Measurements from ENCODE around the gene SHMT1.
"Not testable (repeated sequence)": the region's sequence is repeated elsewhere in the genome, so short reads cannot be mapped to it uniquely, and the experiment has no call there.

The SHMT1 gene

DNA sequence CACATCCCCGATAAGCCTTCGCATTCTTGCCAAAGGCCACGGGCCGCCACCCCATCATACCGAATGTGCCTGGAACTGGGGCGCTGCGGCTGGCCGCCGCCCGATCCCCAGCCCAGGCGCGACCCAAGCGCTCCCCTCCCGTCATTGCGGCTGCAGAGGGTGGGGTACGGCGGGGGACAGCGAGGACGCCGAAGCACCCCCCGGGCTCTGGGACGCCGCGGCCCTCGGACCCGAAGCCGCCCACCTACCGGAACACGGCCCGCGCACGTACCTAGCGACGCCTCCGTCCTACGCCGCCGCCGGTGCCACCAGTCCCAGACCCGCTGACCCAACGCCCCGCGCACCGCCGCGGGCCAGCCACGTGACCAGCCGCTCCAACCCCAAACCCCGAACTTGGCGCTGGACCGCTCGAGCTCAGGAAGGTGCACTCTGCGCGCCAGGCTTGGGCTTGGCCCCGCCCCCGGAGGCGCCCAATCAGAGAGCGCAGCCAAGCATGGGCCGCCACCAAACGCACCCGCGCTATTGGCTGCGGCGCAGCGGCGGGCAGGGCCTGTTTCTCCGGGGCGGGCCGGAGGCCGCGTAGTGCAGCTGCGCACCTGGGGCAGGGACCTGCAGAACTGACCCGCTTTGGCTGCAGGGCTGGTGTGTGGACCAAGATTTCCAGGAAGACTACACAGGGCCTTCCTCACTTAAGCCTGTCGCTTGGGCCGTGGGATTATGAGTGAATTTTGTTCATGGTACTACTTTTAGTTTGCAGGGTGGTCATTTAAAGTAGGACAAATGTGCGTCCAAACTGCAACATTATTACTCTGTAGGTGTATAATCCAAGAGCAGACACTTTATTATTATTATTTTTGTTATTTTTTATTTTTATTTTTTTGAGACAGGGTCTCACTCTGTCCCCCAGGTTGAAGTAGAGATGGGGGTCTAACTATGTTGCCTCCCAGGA is at the start of gene SHMT1:
SHMT1 (minus strand) TSS at position 450 of the 949 bp plus-strand sequence. CDS start 7,569 bp downstream, outside the sequence.
- in situ Hi-C loops (cut with MboI; ENCODE audit: low sequenced_read_pairs): no loop called here

DNA sequence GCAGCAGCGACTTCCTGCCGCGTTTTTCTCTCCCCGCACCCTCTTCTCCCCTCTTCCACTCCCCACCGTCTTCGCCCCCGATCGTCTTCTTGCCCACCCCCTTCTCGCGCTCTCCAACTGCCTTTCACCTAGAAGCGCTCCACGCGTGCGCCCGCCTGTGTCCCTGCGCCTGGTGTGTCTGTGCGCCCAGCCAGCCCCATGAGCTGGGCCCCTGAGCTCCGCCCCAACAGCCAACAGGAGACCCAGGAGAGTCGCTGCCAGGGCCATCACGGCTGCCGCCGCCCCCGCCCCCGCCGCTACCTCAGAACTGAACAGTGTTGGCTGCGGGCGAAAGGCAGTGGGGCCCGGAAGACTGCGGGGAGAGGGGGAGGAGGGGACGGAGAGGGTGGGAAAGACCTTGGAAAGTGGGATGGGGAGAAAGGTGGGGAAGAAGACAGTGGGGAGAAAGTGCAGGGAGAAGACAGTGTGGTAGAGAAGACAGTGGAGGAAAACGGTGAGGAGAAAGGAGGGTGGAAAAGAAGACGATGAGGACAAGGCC is 48.7 kb upstream of the SHMT1 start:
- in situ Hi-C loops (cut with MboI; ENCODE audit: low sequenced_read_pairs): not testable (repeated sequence)

DNA sequence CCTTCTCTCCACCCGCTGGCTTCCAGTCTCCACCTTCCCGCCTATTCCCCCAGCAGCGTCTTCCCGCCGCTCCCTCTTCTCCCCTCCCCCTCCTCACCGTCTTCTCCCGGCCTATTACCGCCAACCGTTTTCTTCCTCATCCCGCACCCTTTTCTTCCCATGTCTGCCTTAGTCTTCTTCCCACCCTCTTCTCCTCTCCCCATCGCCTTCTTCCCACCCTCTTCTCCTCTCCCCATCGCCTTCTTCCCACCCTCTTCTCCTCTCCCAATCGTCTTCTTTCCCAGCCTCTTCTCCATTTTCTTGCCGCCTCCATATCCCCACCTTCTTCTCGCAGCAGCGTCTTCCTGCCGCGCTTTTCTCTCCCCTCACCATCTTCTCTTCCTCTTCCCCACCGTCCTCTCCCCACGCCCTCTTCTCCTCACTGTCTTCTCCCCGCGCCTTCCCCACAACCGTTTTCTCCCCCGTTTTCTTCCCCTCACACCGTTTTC is 48.1 kb upstream of the SHMT1 start:
- in situ Hi-C loops (cut with MboI; ENCODE audit: low sequenced_read_pairs): not testable (repeated sequence)

DNA sequence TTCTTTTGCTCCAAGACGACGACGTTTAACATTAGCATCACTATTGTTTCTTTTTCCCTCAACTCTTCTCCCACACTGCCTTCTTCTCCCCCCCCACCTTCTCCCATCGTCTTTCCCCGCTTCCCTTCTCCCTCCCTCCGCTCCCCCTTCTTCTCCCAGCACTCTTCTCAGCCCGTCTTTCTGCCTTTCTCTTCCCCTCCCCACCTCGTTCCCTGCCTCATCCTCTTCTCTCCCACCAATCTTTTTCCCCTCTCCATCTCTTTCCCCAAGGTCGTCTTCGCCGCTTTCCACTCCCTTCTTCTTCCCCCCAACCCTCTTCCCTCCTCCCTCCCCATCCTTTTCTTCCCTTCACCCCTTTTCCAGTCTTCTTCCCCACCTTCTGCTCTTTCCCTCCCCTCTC is 47.4 kb upstream of the SHMT1 start:
- in situ Hi-C loops (cut with MboI; ENCODE audit: low sequenced_read_pairs): not testable (repeated sequence)

DNA sequence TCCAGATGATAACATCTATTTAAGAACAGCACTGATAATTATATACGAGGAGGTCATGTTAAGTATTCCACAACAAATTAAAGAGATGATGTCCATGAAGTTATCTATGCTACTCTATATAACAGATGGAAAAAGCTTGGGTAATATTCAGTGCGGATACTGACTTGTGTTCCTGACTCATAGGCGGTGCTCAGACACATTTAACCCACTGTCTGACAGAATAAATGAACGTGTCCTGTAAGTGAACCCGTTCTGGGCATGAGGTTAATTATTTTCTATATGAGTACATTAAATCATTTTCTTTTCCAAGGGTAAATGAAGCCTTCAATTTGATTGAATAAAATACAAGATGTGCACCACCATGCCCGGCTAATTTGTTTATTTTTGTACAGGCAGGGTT is 46.0 kb upstream of the SHMT1 start:
- in situ Hi-C loops (cut with MboI; ENCODE audit: low sequenced_read_pairs): not testable (repeated sequence)

DNA sequence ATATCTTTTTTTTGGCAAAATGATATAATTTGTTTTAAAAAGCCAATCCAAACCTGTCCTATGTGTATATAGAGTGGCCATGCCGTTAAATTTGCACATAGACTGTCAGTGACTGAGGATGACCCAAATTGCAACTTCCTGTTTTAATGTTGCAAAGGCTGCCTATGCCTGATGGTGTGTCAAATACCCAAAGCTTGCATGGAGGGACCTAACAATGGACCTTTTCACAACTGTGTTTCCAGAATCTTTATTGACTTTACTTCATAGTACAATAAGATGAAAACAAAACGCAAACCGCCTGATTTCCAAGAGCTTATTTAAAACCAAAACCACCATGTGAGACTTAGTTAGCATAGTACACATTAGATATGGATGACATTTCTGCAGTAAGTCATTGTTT is 45.6 kb upstream of the SHMT1 start:
- in situ Hi-C loops (cut with MboI; ENCODE audit: low sequenced_read_pairs): not testable (repeated sequence)

DNA sequence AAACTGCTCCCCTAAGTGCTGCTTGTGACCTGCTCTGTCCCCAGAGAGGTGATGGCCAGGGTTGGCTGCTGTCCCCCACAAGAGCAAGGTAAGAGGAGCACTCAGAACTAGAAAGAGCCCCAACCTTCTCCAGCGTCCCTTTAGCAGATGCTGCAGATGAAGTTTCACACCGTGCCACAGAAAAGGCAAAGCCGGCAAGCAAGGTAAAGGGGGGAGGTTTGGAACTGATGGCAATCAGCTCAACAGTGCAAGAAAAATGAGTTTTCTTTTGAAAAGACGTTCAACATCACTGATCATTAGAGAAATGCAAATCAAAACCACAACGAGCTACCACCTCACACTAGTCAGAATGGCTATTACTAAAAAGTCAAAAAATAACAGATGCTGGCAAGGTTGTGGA is 40.3 kb upstream of the SHMT1 start:
- in situ Hi-C loops (cut with MboI; ENCODE audit: low sequenced_read_pairs): not testable (repeated sequence)

DNA sequence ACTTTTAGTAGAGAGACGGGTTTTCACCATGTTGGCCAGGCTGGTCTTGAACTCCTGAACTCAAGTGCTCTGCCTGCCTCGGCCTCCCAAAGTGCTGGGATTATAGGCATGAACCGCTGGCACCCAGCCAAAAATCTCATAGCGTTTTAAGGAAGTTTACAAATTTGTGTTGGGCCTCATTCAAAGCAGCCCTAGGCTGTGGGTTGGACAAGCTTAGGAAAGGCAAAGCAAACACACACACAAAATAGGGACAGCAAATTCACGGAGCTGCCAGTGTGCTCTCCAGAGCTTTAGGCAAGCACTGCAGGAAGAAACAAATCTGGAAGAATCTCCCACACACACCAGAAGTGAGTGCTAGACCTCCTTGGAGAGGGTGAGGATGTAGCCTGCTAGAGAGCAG is 39.8 kb upstream of the SHMT1 start:
- in situ Hi-C loops (cut with MboI; ENCODE audit: low sequenced_read_pairs): not testable (repeated sequence)

DNA sequence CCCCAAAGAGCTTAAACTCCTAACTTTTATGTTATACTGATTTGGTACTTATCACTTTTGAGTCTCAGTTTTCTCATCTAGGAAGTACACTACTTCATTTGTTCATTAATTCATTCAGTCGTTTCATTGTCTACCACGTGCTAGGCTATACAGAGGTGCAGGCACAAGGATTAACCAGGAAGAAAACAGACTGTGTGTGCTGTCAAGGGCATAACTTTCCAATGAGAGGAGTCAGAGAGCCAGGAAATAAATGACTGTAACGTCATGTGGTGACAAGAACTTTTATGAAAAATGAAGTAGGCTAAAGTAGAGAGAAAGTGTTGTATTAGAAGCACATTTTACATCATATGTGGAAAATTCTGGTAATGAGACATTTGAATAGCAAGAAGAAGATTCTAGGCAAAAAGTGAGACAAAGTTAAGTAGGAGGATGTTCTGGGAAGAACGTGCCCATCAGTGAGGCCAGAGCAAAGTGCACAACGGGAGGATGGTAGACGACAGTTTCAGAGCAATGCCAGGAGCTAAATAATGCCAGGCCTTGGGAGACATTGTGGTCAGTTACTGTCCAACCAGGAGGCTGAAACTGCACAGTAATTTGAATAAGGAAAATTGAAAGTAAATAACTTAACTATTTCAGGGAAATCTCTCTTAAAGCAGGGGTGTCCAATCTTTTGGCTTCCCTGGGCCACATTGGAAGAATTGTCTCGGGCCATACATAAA is 38.7 kb upstream of the SHMT1 start:
- in situ Hi-C loops (cut with MboI; ENCODE audit: low sequenced_read_pairs): not testable (repeated sequence)

DNA sequence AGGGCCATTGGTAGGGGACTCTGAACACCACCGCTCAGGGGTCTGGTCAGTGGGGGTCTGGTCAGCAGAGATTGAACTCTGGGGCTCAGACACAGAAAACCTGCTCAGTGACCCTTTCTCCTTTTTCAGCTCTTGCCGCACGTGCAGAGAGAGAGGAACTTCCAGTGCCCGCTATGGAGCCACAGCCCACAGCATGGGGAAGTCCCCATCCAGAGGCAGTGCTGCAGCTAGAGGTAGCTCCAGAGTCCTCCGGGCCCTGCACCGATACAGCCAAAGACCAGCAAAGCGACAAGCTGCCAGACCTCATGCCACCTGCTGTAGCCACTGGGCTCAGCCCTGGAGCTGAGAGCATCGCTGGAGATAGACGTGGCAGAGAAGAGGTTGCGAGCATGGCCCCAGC is 25.4 kb upstream of the SHMT1 start:
- in situ Hi-C loops (cut with MboI; ENCODE audit: low sequenced_read_pairs): not testable (repeated sequence)

DNA sequence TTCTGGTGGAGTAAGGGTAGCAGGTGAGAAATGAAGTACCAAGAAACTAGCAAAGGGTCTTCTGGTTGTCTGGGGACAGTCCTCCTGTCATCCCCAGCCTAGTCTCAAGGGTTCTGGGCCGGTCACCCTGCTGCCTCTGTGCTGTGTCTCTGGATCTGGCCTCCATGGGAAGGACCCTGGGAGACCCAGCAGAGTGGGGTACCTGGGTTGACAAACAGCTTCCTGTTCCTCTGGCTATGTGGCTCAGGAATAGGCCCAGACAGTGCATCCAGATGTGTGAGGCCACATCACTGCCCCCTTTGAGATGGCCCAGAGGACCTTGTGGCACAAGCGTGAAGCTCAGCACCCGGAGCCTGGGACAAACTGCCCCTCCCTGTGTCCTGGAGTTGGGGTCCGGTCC is 24.9 kb upstream of the SHMT1 start:
- in situ Hi-C loops (cut with MboI; ENCODE audit: low sequenced_read_pairs): not testable (repeated sequence)

DNA sequence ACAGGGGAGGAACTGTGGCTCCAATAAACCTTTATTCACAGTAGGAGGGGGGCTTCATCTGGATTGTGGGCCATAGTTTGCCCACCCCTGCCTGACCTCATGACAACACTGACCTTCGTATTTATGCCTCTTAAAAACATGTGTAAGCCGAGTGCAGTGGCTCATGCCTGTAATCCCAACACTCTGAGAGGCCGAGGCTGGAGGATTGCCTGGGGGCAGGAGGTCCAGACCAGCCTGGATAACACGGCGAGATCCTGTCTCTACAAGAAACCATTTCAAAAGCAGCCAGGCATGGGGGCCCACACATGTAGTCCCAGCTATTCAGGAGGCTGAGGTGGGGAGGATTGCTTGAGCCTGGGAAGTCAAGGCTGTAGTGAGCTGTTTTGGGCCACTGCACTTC is 24.2 kb upstream of the SHMT1 start:
- in situ Hi-C loops (cut with MboI; ENCODE audit: low sequenced_read_pairs): not testable (repeated sequence)

DNA sequence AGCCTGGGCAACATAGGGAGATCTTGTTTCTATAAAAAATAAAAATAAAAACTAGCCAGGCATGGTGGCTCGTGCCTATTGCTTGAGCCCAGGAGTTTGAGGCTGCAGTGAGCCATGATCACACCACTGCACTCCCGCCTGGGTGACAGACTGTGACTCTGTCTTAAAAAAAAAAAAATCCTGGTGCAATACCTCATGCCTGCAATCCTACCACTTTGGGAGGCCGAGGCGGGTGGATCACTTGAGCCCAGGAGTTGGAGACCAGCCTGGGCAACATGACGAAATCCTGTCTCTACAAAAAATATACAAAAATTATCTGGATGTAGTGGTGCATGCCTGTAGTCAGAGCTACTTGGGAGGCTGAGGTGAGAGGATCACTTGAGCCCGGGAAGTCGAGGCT is 20.9 kb upstream of the SHMT1 start:
- in situ Hi-C loops (cut with MboI; ENCODE audit: low sequenced_read_pairs): not testable (repeated sequence)

DNA sequence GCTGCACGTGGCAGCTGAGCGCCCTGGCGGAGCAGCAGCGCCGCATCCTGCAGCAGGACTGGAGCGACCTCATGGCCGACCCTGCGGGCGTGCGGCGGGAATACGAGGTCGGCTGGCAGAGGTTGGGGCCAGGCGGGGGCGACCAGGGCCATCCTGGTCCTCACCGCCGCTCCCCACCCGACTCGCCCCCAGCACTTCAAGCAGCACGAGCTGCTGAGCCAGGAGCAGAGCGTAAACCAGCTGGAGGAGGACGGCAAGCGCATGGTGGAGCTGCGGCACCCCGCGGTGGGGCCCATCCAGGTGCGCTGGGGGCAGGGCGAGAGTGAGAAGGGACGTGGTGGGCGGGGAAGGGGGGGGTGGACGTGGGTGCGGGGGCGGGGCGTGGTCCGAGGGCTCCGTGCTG is 19.7 kb upstream of the SHMT1 start:
- in situ Hi-C loops (cut with MboI; ENCODE audit: low sequenced_read_pairs): not testable (repeated sequence)

DNA sequence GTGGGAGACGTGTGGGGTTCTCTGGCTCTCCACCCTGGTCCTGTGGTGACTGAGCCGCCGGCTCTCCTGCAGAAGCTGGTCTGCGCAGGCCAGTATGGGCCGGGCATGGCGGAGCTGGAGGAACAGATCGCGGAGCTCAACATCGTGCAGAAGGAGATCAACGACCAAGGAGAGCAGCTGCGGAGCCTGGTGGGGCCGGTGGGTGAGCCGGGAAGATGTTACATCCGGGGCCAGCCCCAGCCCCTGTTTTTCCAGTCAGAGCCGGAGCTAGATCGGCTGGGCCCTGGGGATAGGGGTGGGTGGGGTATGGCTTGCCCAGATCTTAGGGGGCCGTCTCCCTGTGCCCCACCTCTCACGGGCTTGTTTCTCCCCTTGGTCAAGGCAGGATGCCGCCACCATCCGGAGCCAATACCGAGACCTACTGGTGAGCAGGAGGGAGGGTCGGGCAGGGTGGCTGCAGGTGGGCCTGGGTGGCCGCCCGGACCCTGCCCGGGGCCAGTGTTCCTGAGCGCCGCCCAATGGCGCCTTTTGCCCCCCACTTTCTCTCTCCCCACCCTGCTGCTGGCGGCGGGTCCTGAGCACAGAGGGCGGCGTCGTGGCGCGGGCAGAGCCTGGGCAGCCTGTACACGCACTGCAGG is 19.2 kb upstream of the SHMT1 start:
- in situ Hi-C loops (cut with MboI; ENCODE audit: low sequenced_read_pairs): no loop called here

DNA sequence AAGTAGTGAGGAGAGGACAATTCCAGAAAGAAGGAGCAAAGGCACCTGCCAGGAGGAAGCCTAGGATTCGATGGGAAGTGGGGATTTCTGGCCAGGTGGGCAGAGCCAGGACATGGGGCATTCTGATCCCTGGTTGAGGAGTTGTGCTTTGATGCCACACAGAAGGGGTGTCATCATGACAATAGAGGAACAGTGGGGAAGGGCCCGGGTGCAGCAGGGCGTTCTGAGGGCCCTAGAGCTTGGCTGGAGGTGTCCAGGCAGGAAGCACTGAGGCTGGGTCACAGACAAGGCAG is 18.5 kb upstream of the SHMT1 start:
- in situ Hi-C loops (cut with MboI; ENCODE audit: low sequenced_read_pairs): no loop called here

DNA sequence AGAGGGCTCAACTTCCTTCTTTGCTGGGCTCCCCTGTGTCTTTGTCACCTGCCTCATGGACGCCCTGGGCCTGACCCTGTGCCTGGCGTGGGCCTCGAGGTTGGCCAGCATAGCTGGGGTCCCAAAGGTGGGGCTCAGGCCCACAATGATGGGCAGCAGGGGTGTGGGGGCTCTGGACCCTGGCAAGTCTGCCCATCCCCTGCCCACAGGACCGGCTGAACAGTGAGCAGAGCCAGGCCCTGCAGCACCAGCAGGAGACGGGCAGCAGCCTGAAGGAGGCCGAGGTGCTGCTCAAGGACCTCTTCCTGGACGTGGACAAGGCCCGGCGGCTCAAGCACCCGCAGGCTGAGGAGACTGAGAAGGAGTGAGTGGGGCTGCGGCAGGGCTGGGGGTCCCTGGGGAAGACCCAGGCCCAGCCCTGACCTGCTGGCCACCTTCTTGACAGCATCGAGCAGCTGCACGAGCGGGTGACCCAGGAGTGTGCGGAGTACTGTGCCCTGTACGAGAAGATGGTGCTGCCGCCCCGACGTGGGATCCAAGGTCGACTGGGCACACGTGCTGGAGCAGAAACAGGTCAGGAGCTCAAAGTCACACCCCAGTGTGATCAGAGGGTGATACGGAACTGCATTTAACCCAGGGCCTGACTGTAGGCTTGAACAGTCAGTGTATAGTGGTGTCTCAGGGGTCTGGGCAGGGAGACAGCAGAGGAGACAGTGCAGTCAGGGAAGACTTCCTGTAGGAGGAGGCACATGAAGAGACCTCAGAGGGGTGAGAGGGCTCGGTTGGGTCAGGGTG is 18.0 kb upstream of the SHMT1 start:
- in situ Hi-C loops (cut with MboI; ENCODE audit: low sequenced_read_pairs): no loop called here

DNA sequence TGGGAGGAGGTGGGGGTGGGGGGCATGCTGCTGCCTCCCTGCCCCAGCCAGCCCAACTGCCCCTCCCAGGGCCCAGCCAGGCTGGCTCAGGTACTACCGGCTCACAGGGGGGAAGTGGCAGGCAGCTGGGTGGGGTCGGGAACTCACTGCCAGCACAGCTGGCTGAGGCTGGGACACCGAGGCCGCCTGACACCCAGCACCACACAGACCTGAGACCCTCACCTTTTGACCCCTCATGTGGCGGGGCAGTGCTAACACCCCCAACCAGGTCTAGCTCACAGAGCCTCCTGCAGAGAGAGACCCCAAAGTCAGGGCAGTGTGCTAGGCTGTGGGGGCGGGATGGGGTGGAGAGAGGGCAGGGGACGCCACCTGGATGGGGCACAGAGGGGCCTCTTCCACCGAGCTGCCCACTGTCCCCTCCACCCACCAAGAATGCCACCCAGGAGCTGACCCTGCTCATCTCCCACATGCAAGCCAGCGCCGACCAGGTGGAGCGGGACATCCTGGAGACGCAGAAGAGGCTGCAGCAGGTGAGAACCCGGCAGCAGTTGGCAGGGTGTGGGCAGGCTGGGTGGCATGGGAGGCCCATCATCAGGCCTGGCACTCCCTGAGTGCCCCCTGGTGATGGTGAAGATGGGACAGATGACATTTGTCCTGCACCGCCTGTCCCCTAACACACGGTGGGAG is 17.3 kb upstream of the SHMT1 start:
- in situ Hi-C loops (cut with MboI; ENCODE audit: low sequenced_read_pairs): no loop called here

DNA sequence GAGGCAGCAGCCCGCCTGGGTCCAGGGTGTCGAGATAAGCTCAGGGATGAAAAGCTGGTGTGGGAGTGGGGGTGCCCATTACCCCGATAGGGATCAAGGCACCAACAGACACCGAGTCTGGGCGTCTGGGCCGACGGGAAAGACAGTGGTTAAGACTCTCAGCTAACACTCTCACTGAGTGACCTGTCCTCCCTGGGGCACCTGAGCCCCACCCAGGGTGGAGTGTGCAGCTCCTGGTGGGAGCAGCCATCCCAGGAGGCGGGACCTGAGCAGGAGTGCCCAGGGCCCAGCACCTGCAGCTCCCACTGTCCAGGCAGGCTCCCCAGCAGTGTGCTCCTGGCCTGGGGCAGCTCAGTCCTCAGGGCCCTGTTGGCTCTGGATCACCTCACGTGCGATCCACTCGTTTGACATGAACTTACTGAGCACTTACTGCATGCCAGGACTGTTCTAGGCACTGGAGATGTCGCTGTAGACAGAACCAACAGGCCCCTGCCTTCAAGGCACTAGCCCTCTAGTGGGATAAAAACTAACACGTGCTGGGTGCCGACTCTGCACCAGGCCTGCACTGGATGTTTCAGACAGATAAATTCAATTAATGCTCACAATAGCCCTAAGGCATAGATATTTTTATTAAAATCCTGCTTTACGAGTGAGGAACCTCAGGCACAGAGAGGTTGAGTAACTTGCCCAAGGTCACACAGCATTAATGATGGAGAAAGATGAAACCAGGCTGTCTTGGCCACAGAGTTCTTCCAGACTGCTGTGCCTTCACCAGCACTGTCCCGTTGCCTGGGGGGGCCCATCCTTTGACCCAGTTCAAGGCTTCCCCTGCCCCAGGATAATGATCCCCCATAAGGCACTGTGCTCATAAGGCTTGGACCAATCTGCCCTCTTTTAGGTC is 16.1 kb upstream of the SHMT1 start:
- in situ Hi-C loops (cut with MboI; ENCODE audit: low sequenced_read_pairs): no loop called here

All from HL-60/S4 treated with phorbol 12-myristate 13-acetate at 8.2 ng/mL for 4 days and 3 days (cell line).